Panc1 (cell line): ENCODE measurements around the gene ARHGDIB. TPM values are rescaled to one million over a fixed set of nuclear protein-coding genes. Genes with fewer than 3 reads are reported as not detected.

Experiments
- ATAC-seq: fragments of 200-7000 bp; cut with Tn5 transposase; 2 replicates; pipeline ENCODE4 v1.9.1; 2020; ENCODE audit warnings: mild to moderate bottlenecking, moderate library complexity
- BruUV-seq: library from RNA; stranded (reverse); fragments of 400-500 nt; replicated peaks from 2 replicates; lab custom pipeline; 2021; lab: Mats Ljungman, UMichigan
- CTCF ChIA-PET: fragments of 300-600 bp; sonication (Branson Sonifier 250); formaldehyde crosslinking; loops from one replicate; lab custom pipeline; 2022; ENCODE audit warnings: antibody characterized with exemption; lab: Charles Lee
- POLR2A ChIA-PET: fragments of 300-600 bp; sonication (Branson Sonifier 250); formaldehyde crosslinking; loops from one replicate; lab custom pipeline; 2022; ENCODE audit warnings: antibody characterized with exemption; lab: Charles Lee
- DNase-seq: peaks from one replicate; pipeline ENCODE4 v3.0.0-alpha.2; 2010; ENCODE audit warnings: low read depth, low spot score
- H3K27ac ChIP-seq: 2 replicates; pipeline ENCODE4 v1.5.1; 2011; ENCODE audit warnings: mild to moderate bottlenecking, low read length, inconsistent platforms
- H3K27me3 ChIP-seq: fragments of 200-500 bp; sonication (Bioruptor generic); 2 replicates; pipeline ENCODE4 v1.6.0; 2014; ENCODE audit warnings: low read length, inconsistent platforms; ENCODE audit not compliant: control insufficient read depth, insufficient read depth
- H3K36me3 ChIP-seq: fragments of 200-500 bp; sonication (Bioruptor generic); 2 replicates; pipeline ENCODE4 v1.5.1; 2014; ENCODE audit warnings: inconsistent platforms, mild to moderate bottlenecking, low read length, moderate library complexity; ENCODE audit not compliant: control insufficient read depth, insufficient read depth
- H3K4me1 ChIP-seq: 2 replicates; pipeline ENCODE4 v1.5.1; 2011; ENCODE audit warnings: inconsistent platforms, mild to moderate bottlenecking, low read length, moderate library complexity; ENCODE audit not compliant: control insufficient read depth, insufficient read depth
- H3K4me3 ChIP-seq, 2 experiments: 2 replicates each; pipeline ENCODE4 v1.5.1; 2011 to 2012; ENCODE audit warnings: low read depth in 2 of 2, low read length in 2 of 2, mild to moderate bottlenecking in 2 of 2, inconsistent platforms in 1 of 2, moderate library complexity in 1 of 2
- H3K9me3 ChIP-seq: fragments of 200-500 bp; sonication (Bioruptor generic); 2 replicates; pipeline ENCODE4 v1.5.1; 2014; ENCODE audit warnings: low read depth, mild to moderate bottlenecking, inconsistent platforms, low read length, moderate library complexity; ENCODE audit not compliant: control insufficient read depth, insufficient read depth
- POLR2AphosphoS5 ChIP-seq: IDR thresholded peaks from 2 replicates; pipeline ENCODE4 v1.6.1; 2012; ENCODE audit warnings: mild to moderate bottlenecking, low read depth, low read length, moderate library complexity
- SIN3A ChIP-seq: IDR thresholded peaks from 2 replicates; pipeline ENCODE4 v1.6.1; 2012; ENCODE audit warnings: low read depth, mild to moderate bottlenecking, low read length, moderate library complexity, borderline replicate concordance; ENCODE audit not compliant: insufficient read depth
- TCF7L2 ChIP-seq: IDR thresholded peaks from 2 replicates; pipeline ENCODE4 v1.6.1; 2011; ENCODE audit warnings: mild to moderate bottlenecking, low read depth, low read length, inconsistent platforms
- in situ Hi-C: cut with HindIII; loops from 2 replicates; pipeline ENCODE4 v1.10.0; 2016; ENCODE audit warnings: low sequenced_read_pairs, low pct_unique_long_range_greater_than_20kb
- intact Hi-C: fragments of 100-400 bp; cut with micrococcal nuclease; formaldehyde crosslinking; loops from one replicate; pipeline ENCODE4 v1.10.0; 2022; ENCODE audit not compliant: unreplicated experiment
- total RNA-seq: library from RNA; stranded (reverse); gene quantifications from one replicate; pipeline ENCODE4 v1.2.1, GENCODE V29; 2021; ENCODE audit not compliant: unreplicated experiment
- TF ChIP-seq, protein P1 (sequence below), 2 experiments: IDR thresholded peaks; 2 replicates each; pipeline ENCODE4 v1.6.1; 2011 to 2012; ENCODE audit warnings: low read depth in 2 of 2, control low read depth in 1 of 2, low read length in 1 of 2, mild to moderate bottlenecking in 1 of 2, moderate library complexity in 1 of 2; ENCODE audit not compliant: insufficient read depth in 1 of 2
- TF ChIP-seq, protein P2 (sequence below): fragments of 450-650 bp; IDR thresholded peaks from 2 replicates; pipeline ENCODE4 v1.5.1; 2017; ENCODE audit warnings: mild to moderate bottlenecking

The ARHGDIB gene
- total RNA-seq, 1 experiment from 2014 or later = 1.6 TPM

- H3K9me3 ChIP-seq = no peaks in the 10 kb centered on the region
- DNase-seq (no peak), ATAC-seq (no peak)
- H3K27me3 ChIP-seq = no peaks in the 10 kb centered on the region
- TF ChIP-seq, protein P1, sequence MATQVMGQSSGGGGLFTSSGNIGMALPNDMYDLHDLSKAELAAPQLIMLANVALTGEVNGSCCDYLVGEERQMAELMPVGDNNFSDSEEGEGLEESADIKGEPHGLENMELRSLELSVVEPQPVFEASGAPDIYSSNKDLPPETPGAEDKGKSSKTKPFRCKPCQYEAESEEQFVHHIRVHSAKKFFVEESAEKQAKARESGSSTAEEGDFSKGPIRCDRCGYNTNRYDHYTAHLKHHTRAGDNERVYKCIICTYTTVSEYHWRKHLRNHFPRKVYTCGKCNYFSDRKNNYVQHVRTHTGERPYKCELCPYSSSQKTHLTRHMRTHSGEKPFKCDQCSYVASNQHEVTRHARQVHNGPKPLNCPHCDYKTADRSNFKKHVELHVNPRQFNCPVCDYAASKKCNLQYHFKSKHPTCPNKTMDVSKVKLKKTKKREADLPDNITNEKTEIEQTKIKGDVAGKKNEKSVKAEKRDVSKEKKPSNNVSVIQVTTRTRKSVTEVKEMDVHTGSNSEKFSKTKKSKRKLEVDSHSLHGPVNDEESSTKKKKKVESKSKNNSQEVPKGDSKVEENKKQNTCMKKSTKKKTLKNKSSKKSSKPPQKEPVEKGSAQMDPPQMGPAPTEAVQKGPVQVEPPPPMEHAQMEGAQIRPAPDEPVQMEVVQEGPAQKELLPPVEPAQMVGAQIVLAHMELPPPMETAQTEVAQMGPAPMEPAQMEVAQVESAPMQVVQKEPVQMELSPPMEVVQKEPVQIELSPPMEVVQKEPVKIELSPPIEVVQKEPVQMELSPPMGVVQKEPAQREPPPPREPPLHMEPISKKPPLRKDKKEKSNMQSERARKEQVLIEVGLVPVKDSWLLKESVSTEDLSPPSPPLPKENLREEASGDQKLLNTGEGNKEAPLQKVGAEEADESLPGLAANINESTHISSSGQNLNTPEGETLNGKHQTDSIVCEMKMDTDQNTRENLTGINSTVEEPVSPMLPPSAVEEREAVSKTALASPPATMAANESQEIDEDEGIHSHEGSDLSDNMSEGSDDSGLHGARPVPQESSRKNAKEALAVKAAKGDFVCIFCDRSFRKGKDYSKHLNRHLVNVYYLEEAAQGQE (IDR thresholded peaks at IDR 0.05; ENCODE audit: insufficient read depth in 1 of 2, low read depth in 2 of 2, low read length in 1 of 2) = no peak
- no peak for TF ChIP-seq SIN3A
- TF ChIP-seq TCF7L2 = no peak
- TF ChIP-seq POLR2AphosphoS5 = no peak
- TF ChIP-seq, protein P2, sequence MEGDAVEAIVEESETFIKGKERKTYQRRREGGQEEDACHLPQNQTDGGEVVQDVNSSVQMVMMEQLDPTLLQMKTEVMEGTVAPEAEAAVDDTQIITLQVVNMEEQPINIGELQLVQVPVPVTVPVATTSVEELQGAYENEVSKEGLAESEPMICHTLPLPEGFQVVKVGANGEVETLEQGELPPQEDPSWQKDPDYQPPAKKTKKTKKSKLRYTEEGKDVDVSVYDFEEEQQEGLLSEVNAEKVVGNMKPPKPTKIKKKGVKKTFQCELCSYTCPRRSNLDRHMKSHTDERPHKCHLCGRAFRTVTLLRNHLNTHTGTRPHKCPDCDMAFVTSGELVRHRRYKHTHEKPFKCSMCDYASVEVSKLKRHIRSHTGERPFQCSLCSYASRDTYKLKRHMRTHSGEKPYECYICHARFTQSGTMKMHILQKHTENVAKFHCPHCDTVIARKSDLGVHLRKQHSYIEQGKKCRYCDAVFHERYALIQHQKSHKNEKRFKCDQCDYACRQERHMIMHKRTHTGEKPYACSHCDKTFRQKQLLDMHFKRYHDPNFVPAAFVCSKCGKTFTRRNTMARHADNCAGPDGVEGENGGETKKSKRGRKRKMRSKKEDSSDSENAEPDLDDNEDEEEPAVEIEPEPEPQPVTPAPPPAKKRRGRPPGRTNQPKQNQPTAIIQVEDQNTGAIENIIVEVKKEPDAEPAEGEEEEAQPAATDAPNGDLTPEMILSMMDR = no peak
- H3K27ac ChIP-seq = no peak overlapping the region
- ChIA-PET POLR2A (no interaction called here), CTCF (no interaction called here)
- intact Hi-C loops = no loop called here
- in situ Hi-C loops = no loop called here
- H3K4me1 ChIP-seq = no peaks in the 10 kb centered on the region
- no TSS peak for BruUV-seq
- no peaks in the 10 kb centered on the region for H3K36me3 ChIP-seq
- H3K4me3 ChIP-seq = no peak overlapping the region; a peak in 1 of 4 replicates
Observed at GRCh38 chr12:14962153-14962539, 745 bp upstream of the ARHGDIB start.

DNA sequence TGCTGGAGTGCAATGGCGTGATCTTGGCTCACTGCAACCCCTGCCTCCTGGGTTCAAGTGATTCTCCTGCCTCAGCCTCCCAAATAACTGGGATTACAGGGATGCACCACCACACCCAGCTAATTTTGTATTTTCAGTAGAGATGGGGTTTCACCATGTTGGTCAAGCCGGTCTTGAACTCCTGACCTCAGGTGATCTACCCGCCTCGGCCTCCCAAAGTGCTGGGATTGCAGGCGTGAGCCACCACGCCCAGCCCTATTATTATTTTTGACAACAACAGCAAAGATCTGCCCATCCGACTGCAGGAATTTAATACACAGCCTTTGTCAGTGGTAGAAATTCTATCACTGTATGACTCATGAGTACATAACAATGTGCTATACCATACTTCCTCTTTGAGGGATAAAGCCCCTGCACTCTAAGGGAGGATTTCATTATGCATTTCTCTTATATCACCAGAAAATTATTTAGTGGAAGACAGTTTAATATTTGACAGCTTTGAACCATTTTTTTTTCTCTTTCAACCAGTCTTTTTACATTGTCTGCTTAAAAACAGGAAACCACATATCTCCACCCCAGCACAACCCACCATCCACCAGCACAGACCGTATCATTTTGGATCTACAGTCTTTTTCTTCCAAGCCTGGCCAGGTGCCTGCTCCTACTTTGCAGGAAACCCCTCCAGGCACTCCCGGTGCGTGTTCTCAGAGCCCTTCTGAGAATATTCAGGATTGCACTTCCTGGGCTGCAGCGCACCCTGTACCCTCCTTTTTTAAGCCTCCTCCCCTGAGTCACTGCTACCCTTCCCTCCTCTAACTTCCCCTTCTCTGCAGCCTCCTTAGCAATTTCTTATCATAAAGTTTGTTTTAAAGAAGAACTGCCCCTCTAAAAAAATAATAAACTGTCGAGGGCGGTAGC lies 594 bp downstream of the ARHGDIB start:
- intact Hi-C loops (no loop called here), in situ Hi-C loops (no loop called here)
- Histone ChIP-seq H3K4me1 (no peaks in the 10 kb centered on the region), H3K9me3 (no peaks in the 10 kb centered on the region), H3K27me3 (no peaks in the 10 kb centered on the region), H3K27ac (no peak overlapping the region), H3K4me3 (peak overlapping the region in 1 of 2 experiments; percentile 22; a peak in 1 of 4 replicates), H3K36me3 (no peaks in the 10 kb centered on the region)
- POLR2A ChIA-PET = no interaction called here
- TF ChIP-seq POLR2AphosphoS5 (no peak), SIN3A (no peak), TCF7L2 (no peak)
- TF ChIP-seq, protein P1 (IDR thresholded peaks at IDR 0.05; ENCODE audit: insufficient read depth in 1 of 2, low read depth in 2 of 2, low read length in 1 of 2) = no peak
- TF ChIP-seq, protein P2 = no peak
- no peak for ATAC-seq
- DNase-seq = no peak
- CTCF ChIA-PET = no interaction called here
- no TSS peak for BruUV-seq
